ENCODE results near the gene DGCR2.

GRCh38 chr22:19123936-19124335 lies 1.7 kb upstream of the DGCR2 start:
- TF ChIP-seq POLR2A (IDR thresholded peaks at IDR 0.05) (no peak), CTCF (IDR thresholded peaks at IDR 0.05) (no peak)

Measured in esophagus squamous epithelium (tissue), 4 donors.